Measurements from ENCODE around the gene TSHZ1.

Gene TSHZ1

DNA sequence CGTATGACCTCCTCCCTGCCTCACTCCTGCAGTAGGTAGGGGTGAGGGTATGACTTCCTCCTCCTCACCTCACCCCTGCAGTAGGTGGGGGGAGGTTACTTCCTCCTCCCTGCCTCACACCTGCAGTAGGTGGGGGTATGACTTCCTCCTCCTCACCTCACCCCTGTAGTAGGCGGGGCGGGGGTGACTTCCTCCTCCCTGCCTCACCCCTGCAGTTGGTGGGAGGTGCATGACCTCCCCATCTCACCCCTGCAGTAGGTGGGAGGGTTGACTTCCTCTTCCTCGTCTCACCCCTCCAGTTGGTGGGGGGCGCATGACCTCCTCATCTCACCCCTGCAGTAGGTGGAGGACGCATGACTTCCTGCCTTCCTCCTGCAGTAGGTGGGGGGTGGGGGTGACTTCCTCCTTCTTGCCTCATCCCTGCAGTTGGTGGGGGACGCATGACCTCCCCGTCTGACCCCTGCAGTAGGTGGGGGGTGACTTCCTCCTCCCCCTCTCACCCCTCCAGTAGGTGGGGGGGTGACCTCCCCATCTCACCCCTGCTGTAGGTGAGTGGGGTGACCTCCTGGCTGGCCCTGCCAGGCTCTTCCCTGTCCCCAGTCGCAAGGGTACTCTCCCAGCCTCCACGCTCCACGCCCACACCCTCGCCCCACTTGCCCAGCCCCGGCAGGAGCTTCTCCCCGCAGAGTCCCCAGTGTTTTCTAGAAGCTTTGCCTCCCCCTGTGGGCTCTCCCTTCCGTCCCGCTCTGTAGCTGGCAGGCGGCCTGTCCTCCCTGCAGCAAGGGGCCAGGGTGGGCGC lies 39.3 kb downstream of the TSHZ1 start:
- DNase-seq: no peak

DNA sequence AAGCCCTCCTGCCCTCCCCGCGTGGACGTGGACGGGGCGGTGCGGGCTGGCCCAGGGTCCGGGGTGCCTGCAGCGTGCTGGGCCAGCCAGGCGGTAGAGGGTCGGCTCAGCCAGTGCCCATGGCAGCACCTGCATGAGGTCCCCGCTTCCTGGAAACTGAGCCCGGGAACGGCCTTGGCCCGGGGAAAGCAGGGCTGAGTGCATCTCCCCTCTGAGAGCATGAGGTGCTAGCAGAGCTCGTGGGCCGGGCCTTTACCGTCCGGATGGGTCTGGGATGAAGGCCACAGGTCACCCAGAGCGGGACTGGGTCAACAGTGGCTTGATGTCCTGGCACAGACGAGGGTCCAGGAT lies 39.8 kb downstream of the TSHZ1 start:
- DNase-seq: no peak

- DNase-seq: no peak
Measured at GRCh38 chr18:75251466-75251865, 40.9 kb downstream of the TSHZ1 start.

DNA sequence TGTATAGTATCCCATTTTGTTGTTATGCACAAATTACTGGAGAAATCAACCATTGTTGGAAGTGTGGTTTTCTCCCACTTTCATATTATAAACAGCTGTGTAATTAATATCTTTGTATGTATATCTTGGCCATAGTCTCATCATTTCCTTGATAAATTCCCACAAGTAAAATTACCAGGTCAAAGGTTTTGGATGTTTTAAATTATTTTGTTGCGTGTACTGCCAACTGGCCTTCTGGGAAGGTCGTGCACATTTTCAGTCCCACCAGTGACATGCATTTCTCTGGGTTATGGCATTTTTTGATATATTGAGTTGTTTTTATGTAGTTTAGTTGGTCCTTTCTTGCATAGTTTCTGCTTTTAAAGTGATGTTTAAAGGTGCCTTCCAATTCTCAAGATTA lies 41.5 kb downstream of the TSHZ1 start:
- DNase-seq: no peak

DNA sequence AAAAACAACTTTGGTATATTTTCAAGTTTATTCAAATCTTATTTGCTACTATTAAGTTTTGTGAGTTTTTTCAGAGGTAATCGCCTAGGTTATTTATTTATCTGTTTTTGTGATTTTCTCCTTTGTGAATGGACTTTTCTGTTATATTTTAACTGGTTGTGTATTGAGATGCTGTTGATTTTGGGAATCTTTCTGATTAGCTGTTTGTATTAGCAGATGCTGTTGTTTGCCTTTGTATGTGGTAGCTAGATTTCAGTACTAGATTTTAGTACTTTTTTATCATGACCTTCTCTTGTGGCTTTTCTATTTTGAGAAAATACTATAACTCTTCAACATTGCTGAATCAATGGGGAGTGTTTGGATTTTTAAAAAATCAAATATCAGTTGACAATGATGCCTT lies 42.4 kb downstream of the TSHZ1 start:
- no peak for DNase-seq

DNA sequence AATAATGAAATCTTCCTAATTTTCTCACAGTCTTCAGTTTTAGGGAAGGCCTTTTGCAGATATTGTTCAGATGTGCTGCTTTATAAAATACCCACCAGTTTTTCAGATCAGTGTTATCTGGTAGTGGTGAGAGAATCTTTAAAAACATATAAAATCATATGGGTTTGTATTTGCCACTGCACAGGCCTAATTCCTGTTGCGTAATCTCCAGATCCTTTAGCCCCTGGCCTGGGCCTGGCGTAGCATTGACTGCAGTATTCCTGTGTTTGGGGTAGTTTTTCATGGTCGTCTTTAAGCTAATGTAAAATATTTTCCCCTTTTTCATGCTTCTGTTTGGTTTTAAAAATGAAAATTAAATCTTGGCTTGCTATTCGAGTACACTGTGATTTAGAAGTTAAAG lies 43.2 kb downstream of the TSHZ1 start:
- no peak for DNase-seq

DNA sequence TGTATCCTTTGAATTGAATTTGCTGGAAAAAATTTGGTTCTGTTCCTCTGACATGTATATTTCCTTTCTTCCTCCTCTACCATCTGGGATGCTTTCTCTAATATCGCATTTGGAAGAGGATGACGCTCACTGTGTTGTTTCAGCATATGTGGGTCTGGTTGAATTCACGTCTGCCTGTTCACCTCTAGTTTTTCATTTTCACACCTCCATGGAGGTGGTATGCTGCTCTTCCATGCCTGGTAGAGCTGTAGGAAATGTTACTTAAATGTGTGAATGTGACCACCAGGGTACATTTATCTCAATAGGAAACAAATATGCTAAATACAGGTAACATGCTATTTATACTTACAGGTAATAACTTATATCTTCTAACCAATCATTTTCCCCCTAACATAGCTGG lies 44.5 kb downstream of the TSHZ1 start:
- no peak for DNase-seq

GRCh38 chr18:75256376-75256775 lies 45.8 kb downstream of the TSHZ1 start:
- DNase-seq: no peak

DNA sequence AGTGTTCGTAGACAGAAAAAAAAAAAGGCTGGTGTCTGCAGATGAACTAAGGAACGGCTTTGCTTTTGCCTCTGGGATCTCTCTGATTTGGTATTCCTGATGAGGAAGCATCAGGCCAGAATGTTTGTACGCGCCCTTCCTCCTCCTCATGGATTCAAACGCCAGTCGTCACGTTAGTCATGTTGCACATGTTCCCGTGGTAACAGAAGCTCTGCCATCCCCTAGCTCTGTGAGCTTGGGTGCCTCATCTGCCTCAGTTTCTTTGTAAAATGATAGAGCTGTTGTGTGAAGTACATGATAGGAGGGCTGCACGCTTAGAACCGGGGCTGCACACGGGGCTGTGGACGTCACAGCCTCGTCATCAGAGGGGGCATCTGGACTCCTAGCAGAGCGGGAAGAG lies 47.0 kb downstream of the TSHZ1 start:
- no peak for DNase-seq

DNA sequence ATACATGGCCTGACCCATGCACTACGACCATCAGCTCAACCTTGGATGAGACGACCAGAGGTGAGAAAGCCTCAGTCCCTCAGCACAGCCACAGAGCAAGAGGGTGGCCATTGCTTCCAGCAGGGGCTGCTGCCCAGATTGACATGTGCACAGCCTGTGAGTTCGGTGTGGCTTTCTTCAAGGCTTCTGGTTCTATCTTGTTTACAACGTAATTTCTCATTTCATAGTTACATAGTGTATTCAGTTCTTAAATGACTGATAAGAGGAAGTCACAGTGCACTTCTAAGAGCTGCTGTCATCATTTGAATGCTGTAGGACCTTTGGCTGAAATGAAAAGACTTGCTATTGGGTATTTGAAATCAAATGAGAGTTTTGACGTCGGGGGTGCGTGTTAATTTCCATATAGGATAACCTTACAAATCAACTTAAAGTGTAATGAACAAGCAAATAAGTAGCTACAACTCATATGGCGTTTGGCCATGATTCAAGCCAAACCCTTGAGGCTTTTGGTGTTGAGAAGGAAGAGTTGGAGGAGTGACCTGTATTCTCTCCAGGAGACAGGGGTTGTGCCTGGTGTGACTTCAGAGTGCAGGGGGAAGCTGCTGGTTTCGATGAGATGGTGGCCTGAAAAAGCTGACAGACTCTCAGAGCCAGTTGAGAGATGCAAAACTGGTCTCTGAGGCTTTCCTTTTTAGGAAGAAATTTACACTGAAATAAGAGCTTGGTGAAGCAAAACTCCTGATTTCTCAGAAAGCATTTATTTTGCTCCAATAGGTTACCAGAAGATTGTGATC lies 51.0 kb downstream of the TSHZ1 start:
- no peak for DNase-seq

- DNase-seq: no peak
Measured at GRCh38 chr18:75262511-75262910, 51.9 kb downstream of the TSHZ1 start.

DNA sequence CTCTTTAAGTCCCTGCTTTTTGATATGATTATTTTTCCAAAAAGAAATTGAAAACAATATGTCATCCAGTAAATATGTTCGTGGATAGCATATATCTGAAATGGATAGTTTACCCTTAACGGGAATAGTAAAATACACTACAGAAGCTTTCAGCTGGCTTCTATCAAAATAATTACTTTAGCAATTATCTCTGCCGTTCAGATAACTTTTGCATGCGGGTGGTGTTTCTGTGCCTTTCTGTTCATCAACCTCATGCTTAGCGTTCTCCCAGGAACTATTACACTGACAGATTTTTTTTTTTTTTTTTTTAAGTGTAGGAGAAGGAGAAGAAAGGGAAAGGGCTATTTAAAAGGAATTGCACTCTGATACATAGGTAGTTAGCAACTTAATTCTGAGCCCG lies 53.6 kb downstream of the TSHZ1 start:
- no peak for DNase-seq

GRCh38 chr18:75264926-75265597 lies 54.5 kb downstream of the TSHZ1 start:
- no peak for DNase-seq

DNA sequence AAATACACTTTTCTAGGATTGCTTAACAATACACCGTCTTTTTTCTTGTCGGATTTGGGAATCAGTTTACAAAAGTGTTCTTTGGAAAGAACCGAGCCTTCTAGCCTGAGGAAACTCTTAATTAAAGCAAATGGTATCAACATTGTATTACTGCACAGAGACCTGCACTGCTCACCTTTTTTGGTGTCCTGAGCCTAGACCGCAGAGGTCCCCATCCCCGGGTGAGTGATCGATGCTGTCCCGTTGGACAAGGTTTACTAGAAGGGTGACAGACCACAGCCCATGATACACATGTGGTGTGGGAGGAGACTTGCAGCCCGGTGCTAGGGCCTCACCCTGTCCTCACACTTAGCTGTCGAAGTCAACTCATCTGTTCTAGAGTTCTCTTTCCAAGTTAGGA lies 55.3 kb downstream of the TSHZ1 start:
- DNase-seq: no peak

GRCh38 chr18:75267643-75268363 lies 57.2 kb downstream of the TSHZ1 start:
- no peak for DNase-seq

GRCh38 chr18:75268364-75268646 lies 57.7 kb downstream of the TSHZ1 start:
- DNase-seq: no peak

GRCh38 chr18:75269124-75269680 lies 58.6 kb downstream of the TSHZ1 start:
- DNase-seq: no peak

DNA sequence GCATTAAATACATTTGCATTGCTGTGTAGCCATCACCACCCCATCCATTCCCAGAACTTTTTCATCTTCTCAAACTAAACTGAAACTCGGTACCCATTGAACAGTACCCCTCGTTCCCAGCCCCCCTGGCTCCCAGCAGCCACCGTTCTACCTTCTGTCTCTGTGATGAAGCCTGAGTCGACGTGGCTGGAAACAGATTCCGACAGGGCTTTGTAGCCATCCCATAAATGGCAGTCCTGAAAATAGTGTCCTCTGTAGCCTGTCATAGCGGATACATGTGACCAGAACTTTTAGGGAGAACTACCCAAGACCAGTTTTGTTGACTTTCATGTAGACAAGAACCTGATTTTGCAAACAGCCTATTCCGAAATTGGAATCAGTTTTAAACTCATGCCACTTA lies 59.1 kb downstream of the TSHZ1 start:
- DNase-seq: no peak

DNA sequence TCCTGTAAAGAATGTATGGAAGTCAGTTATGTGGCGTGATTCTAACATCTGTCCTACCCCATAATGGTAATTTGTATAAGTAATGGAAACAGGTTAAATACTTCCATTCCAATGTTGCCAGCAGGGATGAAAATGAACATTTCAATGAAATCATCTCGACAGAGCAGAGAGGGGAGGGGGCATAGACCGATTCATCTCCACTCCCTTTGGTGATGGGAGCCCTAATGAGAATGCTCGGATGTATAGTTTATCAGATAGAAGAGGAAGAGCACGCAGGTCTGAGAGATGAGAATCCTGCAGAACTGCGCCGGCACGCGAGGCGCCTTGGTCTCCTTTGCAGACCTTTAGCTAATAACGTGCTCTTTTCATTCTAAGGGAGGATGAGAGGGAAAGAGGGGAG lies 61.4 kb downstream of the TSHZ1 start:
- DNase-seq: no peak

- DNase-seq: no peak
Measured at GRCh38 chr18:75273817-75274216, 63.2 kb downstream of the TSHZ1 start.

DNA sequence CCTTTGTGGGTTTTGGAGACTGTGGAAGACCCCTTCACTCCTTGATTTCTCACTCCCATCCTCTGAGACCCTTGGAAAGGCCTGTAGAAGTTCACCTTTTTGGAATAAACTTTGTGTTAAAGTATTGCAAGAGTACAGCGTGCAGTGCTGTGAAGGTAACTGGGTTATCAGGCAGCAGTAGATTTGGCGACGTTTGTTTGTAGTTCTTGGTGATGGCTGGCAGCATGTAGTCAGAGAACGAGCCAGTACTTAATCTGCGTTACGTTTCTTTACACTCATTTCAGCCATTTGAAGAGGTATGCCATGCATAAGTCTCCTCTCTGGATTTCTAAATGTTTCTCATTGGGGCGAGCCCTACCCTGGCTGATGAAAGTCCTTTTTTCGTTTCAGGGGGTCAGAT lies 64.6 kb downstream of the TSHZ1 start:
- DNase-seq: no peak

- no peak for DNase-seq
Measured at GRCh38 chr18:75276818-75277609, 66.4 kb downstream of the TSHZ1 start.

DNA sequence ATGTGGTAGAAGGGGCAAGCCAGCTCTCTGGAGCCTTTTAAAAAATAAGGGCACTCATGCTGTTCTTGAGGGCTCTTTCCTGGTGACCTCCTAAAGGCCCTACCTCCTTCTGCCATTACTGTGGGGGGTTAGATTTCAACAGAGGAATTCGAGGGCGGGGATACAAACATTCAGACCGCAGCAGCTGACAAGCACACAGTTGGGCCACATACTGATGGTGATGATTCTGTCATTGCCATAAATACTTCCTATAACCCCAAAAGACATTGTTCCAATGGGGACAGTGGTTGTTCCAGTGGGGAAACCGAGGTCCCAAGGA lies 67.0 kb downstream of the TSHZ1 start:
- DNase-seq: no peak

All from right forelimb (tissue), 1 donor.